ENCODE results near the gene C18orf54.
A peak's percentile ranks its signal among the peaks of the same experiment; 100 is the strongest.

C18orf54 gene

GRCh38 chr18:54387631-54388030, 29.9 kb downstream of the C18orf54 start:
- no peak for DNase-seq

DNA sequence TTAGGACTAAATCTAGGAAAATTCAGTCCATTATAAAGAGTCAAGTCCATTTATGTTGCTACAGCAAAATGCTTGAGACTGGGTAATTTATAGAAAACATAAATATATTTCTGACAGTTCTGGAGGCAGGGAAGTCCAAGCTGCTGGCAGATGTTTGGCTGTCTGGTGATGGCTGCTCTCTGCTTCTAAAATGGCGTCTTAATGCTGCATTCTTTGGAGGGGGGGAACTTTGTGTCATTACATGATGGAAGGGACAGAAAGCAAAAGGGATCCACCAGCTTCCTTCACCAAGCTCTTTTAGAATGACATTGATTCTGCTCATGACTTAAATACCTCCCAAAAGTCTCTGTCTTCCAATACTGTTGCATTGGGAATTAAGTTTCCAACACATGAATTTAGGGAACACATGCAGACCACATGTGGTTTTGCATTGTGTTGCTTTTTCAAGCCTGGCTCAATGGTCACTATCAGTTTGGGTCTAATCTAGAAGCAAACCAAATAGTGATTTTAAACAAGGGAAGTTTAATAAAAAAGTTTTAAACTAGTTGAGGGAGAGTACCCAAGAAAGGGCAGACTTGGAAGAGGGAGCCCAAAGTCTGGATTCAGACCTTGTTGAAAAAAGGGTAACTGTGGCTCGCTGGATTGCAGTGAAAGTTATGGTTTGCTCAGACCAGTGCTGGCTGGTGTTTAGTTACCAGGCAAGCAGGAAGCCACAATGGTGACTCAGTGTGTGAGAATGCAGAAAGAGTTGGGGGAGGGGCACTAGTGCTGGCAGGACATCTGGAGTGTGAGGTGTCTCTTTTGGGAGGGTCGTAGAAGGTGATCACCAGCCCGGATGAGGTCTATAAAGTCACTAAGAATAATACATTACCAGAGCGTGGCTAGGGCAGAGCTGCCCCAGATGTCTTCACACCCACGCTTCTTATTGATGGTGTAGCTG, 30.8 kb downstream of the C18orf54 start:
- no peak for DNase-seq

DNA sequence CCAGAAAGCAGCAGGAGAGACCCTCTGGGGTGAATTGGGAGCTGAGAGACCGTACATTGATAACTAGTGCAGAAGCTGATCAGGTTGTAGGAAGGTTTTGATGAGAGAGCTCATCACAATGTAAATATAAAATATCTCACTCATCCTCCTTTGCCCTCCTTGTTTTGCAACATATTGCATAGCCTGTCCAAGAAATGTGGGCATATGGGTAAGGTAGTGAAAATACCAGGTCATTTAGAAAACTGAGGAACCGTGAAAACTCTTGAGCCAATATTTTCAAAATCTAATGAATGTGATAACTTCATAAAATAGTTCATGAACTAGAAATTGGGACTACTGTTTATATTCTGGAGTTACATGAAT, 31.4 kb downstream of the C18orf54 start:
- DNase-seq, result no peak

GRCh38 chr18:54390838-54391237, 33.1 kb downstream of the C18orf54 start:
- no peak for DNase-seq

- DNase-seq, result peak; percentile 76
Observed at GRCh38 chr18:54392543-54393023, 34.9 kb downstream of the C18orf54 start.

DNA sequence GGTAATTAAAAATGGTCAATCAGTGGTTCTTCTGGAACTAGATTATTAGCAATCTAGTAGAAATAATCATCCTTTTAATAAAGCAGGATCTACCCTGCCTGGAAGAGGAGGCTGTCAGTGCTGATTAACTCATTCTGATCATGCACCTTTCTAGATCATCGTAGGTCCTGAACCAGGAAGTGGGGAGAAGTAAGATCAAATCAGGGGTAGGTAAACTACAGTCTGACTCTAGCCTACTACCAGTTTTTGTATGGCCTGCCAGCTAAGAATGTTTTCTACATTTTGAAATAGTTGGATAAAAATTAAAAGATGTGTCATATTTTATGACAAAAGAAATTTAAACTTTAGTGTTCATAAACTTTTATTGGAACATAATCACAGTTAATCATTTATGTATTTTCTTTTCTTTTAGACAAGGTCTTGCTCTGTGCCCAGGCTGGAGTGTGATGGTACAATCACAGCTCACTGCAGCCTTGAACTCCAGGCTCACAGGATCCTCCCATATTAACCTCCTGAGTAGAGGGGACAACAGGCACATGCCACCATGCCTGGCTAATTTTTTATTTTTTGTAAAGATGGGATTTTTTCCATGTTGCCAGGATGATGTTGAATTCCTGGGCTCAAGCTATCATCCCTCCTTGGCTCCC, 36.1 kb downstream of the C18orf54 start:
- no peak for DNase-seq

DNA sequence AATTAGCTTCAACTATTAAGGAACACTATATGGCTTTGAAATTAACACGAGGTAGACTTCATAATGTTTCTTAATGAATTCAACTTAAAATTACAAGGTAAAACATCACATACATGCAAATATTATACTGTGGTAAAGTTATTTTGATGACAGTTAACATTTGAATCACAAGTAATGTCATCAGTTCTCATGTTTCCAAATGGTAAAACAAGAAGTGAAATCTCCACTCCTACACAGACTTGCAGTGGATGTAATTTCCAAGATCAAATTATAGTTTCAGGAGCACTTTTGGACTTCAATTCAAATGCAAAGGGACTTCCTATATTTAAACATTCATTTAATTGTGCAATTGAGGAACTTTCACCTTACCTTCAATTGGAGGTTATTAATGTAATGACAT, 39.1 kb downstream of the C18orf54 start:
- DNase-seq, result no peak

DNA sequence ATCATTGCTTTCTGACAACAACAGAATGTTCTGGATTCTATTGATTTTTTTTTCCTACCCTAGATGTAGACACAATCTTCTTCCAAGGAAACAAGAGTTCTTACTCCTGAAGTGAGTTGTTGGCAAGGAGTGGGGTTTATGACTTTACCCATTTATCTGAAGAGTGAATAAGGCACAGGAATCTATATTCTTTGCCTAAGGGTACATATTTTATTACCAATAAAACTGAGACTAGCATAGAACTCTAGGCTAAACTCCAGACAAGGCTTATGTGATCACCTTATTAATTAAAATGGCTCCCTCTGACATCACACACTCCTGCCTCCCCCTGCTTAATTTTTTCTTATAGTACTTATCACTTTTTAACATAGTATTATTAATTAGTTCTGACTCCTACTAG, 47.6 kb downstream of the C18orf54 start:
- no peak for DNase-seq

DNA sequence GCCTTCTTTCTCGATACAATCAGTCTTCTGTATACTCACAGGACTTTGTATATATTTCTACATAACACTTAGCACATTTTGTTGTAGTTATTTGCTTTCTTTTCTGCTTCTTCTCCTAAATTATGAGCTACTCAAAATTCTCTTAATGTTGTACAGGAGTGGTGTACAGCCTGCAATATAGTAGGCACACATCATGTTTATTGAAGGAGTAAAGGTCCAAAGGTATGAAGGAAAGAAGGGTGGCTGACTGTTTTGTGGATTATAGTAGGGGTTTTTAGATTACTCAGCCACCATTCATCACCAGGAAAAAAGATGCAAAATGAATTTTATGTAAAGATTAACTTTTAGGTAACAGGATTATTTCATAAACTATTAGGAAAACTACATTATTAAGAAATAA, 54.1 kb downstream of the C18orf54 start:
- DNase-seq, result no peak

DNA sequence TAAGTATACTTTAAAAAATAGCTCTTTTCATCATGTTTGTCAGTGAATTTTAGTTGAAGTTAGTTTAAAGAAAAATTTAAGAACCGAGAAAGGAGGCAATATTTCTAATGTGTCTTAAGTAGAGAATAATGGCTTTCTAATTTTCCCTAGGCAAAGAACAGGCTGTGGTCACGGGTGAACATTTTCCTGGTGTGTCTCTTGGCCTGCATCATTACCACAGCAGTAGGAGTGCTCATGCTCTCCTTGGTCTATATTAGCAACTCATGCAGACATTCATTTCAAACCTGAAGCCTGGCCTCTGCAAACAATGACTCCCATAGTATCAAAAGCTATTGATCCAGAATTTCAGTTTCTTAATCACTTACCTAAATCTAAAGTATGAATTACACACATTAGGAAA, 57.4 kb downstream of the C18orf54 start:
- no peak for DNase-seq

- DNase-seq, result no peak
Observed at GRCh38 chr18:54416436-54416835, 58.7 kb downstream of the C18orf54 start.

- no peak for DNase-seq
Observed at GRCh38 chr18:54423831-54424230, 66.1 kb downstream of the C18orf54 start.

DNA sequence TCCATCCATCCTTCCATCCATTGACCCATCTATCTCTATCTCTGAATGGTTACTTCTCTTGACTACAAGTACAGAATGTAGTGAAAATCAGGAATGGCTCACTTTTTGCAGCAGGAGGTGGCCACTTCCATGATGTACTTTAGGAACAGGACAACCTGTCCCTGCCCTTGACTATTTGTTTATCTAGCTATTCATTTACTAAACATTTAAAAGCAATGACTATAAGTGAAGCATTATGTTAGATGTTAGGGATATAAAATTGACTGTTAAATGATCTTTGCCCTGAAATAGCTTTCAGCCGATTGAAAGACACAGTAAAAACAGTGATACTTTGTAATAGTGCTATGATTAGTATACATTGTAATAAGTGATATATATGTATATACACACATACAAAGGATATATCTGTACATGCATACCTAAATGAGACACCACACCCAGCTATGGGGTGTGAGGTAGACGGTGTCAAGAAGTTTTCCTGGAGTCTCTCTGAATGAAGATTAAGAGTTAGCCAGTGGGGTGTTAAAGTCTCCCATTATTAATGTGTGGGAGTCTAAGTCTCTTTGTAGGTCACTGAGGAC, 68.5 kb downstream of the C18orf54 start:
- no peak for DNase-seq

Measured in NCI-H1092 treated with DMSO at 0.1 percent for 48 hours (cell line).